Stimulated activated naive CD8-positive, alpha-beta T cell treated with anti-CD3 and anti-CD28 coated beads, Interleukin-15, amount 100 ng/mL, for 72 hours (primary cell): ENCODE measurements around the gene ESR1.

ENCODE experiments used
- ATAC-seq: fragments of 150-1000 bp; cut with Tn5 transposase; 2 replicates; pipeline ENCODE4 v1.10.0; 2021; ENCODE audit warnings: mild to moderate bottlenecking, moderate library complexity
- DNase-seq, 2 donors: peaks; one replicate each; pipeline ENCODE4 v3.0.0; 2021 to 2022
- H3K27ac Mint-ChIP-seq, 2 donors: one replicate each; pipeline ENCODE4 v1.8.0; 2022; ENCODE audit warnings: mild to moderate bottlenecking in 2 of 2, mixed read lengths in 2 of 2, moderate library complexity in 2 of 2
- H3K27me3 Mint-ChIP-seq: one replicate; pipeline ENCODE4 v1.8.0; 2022; ENCODE audit warnings: mixed read lengths
- H3K4me1 Mint-ChIP-seq: one replicate; pipeline ENCODE4 v1.8.0; 2022; ENCODE audit warnings: mild to moderate bottlenecking, mixed read lengths
- H3K4me3 Mint-ChIP-seq, 2 donors: one replicate each; pipeline ENCODE4 v1.8.0; 2022; ENCODE audit warnings: mild to moderate bottlenecking in 2 of 2, mixed read lengths in 2 of 2, moderate library complexity in 1 of 2
- H3K9me3 Mint-ChIP-seq, 2 donors: one replicate each; pipeline ENCODE4 v1.8.0; 2022; ENCODE audit warnings: mixed read lengths in 2 of 2

The ESR1 gene

DNA sequence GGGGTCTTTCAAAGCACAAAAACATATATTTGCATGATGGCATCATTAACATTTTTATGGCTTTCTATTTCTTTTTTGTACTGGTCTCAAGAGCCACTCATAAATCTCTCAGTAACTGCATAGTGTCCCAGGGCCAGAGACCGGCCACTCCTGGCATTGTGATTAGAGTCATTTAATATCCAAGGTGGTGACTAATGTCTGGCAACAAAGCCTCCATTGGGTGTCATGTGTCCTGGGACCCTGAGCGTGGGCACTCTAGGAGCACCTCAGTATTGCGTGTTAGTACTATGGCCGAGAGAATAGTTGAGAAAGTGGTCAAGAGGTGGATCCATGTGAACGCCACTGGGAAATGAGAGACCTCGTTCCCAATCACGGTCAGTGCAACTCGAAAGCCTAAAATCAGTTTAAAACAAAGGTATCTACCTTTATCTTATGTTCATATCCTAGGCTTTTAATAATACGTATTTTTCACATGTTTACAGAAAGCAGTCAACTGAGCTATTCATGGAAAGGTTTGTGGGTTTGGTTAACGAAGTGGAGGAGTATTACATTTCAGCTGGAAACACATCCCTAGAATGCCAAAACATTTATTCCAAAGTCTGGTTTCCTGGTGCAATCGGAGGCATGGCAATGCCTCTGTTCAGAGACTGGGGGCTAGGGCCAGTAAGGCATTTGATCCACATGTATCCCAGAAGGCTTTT lies 2.7 kb upstream of the ESR1 start:
- no peak overlapping the region for H3K27ac Mint-ChIP-seq
- H3K4me3 Mint-ChIP-seq = no peak overlapping the region
- peaks cover 21% of the 10 kb centered on the region for H3K4me1 Mint-ChIP-seq
- DNase-seq (no peak), ATAC-seq (no peak)
- H3K27me3 Mint-ChIP-seq = peaks cover 76% of the 10 kb centered on the region
- H3K9me3 Mint-ChIP-seq = peaks cover 0 to 7% of the 10 kb centered on the region in 2 donors

DNA sequence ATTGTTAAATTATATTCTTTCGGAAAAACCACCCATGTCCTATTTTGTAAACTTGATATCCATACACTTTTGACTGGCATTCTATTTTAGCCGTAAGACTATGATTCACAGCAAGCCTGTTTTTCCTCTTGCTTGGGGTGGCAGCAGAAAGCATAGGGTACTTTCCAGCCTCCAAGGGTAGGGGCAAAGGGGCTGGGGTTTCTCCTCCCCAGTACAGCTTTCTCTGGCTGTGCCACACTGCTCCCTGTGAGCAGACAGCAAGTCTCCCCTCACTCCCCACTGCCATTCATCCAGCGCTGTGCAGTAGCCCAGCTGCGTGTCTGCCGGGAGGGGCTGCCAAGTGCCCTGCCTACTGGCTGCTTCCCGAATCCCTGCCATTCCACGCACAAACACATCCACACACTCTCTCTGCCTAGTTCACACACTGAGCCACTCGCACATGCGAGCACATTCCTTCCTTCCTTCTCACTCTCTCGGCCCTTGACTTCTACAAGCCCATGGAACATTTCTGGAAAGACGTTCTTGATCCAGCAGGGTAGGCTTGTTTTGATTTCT lies 2.1 kb upstream of the ESR1 start:
- Mint-ChIP-seq H3K9me3 (peaks cover 0 to 7% of the 10 kb centered on the region in 2 donors), H3K4me1 (peaks cover 21% of the 10 kb centered on the region), H3K27me3 (peaks cover 76% of the 10 kb centered on the region), H3K4me3 (no peak overlapping the region), H3K27ac (no peak overlapping the region)
- ATAC-seq = no peak
- no peak for DNase-seq

DNA sequence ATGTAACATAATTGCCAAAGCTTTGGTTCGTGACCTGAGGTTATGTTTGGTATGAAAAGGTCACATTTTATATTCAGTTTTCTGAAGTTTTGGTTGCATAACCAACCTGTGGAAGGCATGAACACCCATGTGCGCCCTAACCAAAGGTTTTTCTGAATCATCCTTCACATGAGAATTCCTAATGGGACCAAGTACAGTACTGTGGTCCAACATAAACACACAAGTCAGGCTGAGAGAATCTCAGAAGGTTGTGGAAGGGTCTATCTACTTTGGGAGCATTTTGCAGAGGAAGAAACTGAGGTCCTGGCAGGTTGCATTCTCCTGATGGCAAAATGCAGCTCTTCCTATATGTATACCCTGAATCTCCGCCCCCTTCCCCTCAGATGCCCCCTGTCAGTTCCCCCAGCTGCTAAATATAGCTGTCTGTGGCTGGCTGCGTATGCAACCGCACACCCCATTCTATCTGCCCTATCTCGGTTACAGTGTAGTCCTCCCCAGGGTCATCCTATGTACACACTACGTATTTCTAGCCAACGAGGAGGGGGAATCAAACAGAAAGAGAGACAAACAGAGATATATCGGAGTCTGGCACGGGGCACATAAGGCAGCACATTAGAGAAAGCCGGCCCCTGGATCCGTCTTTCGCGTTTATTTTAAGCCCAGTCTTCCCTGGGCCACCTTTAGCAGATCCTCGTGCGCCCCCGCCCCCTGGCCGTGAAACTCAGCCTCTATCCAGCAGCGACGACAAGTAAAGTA lies 547 bp upstream of the ESR1 start:
- no peak for DNase-seq
- Mint-ChIP-seq H3K27me3 (peaks cover 84% of the 10 kb centered on the region), H3K27ac (no peak overlapping the region), H3K4me3 (peak overlapping the region; percentile 30 to 74), H3K9me3 (peaks cover 0 to 7% of the 10 kb centered on the region in 2 donors), H3K4me1 (peaks cover 21% of the 10 kb centered on the region)
- ATAC-seq = peak; percentile 38

DNA sequence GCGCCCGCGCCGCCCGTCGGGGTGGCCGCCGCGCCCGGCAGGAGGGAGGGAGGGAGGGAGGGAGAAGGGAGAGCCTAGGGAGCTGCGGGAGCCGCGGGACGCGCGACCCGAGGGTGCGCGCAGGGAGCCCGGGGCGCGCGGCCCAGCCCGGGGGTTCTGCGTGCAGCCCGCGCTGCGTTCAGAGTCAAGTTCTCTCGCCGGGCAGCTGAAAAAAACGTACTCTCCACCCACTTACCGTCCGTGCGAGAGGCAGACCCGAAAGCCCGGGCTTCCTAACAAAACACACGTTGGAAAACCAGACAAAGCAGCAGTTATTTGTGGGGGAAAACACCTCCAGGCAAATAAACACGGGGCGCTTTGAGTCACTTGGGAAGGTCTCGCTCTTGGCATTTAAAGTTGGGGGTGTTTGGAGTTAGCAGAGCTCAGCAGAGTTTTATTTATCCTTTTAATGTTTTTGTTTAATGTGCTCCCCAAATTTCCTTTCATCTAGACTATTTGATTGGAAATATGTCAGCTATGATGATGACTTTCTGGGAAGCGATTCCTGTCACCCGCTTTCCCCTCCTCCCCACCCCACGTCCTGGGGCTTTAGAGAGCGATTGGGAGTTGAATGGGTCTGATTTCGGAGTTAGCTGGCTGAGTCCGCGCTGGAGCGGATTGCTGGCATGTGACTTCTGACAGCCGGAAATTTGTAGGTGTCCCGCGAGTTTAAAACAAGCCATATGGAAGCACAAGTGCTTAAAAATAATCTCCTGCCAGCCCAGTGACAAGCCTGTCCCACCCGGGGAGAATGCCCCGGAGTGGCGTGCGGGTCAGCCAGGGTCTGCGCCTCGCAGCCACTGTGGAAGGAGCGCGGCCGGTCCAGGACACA lies 1.1 kb downstream of the ESR1 start:
- Mint-ChIP-seq H3K4me3 (peak overlapping the region; percentile 67 to 77), H3K27me3 (peaks cover 79% of the 10 kb centered on the region), H3K4me1 (peaks cover 21% of the 10 kb centered on the region), H3K27ac (no peak overlapping the region), H3K9me3 (peaks cover 0 to 1% of the 10 kb centered on the region in 2 donors)
- DNase-seq (no peak), ATAC-seq (peak; percentile 55)

DNA sequence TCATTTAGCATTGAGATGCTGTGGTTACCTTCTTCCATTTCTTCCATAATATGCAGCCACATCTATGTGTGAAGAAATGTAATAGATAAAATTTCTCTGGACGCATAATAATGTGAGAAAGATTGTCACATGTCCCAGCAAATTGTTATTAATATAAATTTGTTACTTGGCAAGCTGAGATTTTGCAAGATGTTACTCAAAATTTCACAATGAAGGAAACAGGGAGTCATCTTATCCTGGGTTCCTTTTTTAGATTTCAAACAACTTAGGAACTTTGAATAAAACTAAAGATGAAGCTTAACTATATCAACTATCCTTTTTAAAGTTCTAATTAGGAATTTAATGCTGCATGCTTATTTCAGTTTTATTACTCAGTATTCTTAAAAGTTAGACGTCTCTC lies 3.6 kb downstream of the ESR1 start:
- Mint-ChIP-seq H3K27me3 (peaks cover 57% of the 10 kb centered on the region), H3K4me1 (peaks cover 21% of the 10 kb centered on the region), H3K4me3 (no peak overlapping the region), H3K9me3 (no peaks in the 10 kb centered on the region), H3K27ac (no peak overlapping the region)
- DNase-seq = no peak
- no peak for ATAC-seq

DNA sequence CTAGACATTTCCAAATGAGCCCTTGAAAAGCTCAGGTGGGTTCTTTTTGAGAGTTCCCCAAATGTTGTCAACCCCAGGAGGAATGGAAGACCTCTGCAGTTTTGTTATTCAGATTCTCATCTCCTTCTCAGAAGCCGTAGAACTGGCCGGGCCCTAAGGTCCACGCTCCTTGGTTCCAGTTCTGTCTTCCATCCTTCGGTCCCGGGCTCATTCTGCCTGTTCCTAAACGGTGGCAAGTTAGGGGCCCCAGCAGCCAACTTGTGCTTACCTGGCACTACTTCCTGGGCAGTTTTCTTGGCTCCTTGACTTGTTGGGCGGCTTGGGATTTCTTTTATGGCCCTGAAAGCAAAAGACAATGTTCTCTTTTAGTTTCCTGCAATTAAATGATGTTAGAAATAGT lies 6.4 kb downstream of the ESR1 start:
- H3K9me3 Mint-ChIP-seq = no peaks in the 10 kb centered on the region
- ATAC-seq = no peak
- H3K4me1 Mint-ChIP-seq = no peaks in the 10 kb centered on the region
- no peak for DNase-seq
- H3K4me3 Mint-ChIP-seq = no peak overlapping the region
- H3K27me3 Mint-ChIP-seq = peaks cover 45% of the 10 kb centered on the region
- no peak overlapping the region for H3K27ac Mint-ChIP-seq

DNA sequence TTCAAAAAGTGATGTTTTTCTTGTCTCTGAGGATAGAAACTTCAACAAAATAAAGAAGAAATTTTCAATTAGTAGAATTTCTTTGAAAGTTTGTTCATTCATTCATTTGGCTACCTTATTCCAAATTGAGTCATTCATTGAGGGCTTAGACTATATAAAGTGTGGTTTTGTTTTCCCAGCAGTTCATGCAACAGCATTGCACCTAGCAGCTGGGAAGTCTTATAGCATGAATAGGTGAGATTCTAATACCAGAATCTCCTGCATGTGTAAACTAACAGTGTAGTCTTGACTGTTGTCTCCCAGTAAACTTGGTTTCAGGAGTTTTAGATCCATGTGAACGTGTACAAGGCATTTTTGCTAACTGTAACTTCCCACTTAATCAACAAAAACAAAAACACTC lies 7.1 kb downstream of the ESR1 start:
- Mint-ChIP-seq H3K9me3 (no peaks in the 10 kb centered on the region), H3K27me3 (peaks cover 38% of the 10 kb centered on the region), H3K4me1 (no peaks in the 10 kb centered on the region), H3K27ac (no peak overlapping the region), H3K4me3 (no peak overlapping the region)
- no peak for DNase-seq
- no peak for ATAC-seq

DNA sequence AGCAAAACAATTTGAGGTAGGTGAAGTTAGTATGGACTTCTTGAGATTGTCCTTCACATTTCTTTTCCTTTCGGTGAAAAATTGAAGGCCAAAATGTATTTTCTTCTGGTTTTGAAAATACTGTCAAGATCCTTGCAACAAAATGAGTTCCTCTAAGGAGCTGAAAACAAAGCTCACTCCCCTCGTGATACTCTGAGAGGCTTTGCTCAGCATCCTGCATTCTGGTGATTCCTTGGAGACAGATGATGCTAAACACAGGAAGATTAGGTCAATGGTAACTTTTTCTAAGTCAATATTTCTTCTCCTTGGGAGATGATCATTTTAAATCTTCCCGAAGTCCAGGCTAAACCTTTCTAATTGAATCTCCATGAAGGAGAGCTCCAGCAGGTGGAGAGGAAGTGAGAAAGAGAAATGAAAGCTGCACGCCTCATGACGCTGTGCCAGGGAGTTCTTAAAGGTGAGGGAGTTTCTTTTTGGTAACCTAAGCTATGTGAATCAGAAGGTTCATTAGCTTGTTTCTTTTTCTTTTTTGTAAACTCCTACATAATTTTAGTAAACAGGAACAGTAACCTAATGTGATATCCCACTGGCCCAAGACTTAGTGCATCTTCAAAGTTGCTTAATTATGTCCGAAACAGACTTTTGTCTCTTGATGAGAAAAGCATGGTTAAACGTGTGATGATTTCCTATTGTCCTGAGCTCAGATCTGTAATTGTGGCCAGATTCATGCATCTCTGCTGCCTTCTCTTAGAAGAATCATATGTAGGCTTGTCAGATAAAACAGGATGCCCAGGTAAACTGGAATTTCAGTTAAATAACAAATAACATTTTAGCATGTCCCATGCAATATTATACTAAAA lies 15.0 kb downstream of the ESR1 start:
- ATAC-seq (no peak), DNase-seq (no peak)
- Mint-ChIP-seq H3K4me3 (no peak overlapping the region), H3K27me3 (peaks cover 8% of the 10 kb centered on the region), H3K9me3 (no peaks in the 10 kb centered on the region), H3K27ac (no peak overlapping the region), H3K4me1 (no peaks in the 10 kb centered on the region)

DNA sequence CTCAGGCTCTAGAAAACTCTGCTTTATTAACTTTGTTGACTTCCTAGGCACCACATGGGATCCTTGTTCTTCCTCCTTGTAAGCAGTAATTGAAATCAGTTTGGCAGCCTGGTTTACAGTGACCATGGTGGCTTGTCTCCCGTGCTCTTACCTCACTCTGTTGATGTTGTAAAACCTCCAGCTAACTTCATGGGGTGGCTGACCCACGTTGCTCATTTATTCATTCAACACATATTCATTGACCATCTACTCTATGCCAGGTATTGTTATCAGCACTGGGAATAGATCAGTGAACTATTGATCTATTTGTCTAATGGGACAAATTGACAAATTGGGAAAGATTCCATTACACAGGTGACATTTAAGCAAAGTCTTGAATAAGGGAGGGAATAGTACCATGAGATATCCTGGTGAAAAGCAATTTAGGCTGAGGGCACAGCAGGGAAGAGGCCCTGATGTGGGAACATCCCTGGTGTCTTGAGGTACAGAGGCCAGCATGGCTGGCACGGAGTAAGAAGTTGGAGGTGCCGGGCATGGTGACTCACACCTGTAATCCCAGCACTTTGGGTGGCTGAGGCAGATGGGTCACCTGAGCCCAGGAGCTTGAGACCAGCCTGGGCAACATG lies 19.1 kb downstream of the ESR1 start:
- Mint-ChIP-seq H3K4me1 (no peaks in the 10 kb centered on the region), H3K4me3 (no peak overlapping the region)

DNA sequence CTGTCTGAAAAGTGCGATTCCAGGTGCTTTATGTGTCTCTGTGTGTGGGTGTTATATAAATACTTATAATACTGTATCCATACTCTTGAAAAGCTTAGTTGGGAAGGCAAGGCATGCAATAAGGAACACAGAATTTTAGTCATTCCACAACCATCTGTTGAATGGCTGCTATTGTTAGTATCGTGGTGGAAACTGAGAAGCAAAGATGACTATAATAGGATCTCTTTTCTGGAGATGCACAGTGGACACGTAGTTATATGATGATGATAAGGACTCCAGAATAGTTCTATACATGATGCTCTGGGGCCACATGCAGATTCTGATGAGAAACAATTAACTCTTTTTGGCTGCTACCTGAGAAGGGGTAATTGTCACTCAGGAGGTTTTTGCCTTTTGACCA lies 25.2 kb downstream of the ESR1 start:
- Mint-ChIP-seq H3K4me1 (no peaks in the 10 kb centered on the region), H3K4me3 (no peak overlapping the region), H3K27me3 (peaks cover 6% of the 10 kb centered on the region), H3K9me3 (no peaks in the 10 kb centered on the region), H3K27ac (no peak overlapping the region)
- DNase-seq = no peak
- no peak for ATAC-seq

More for the DNA sequence above, 19.1 kb downstream of the ESR1 start:
- ATAC-seq (no peak), DNase-seq (no peak)
- Mint-ChIP-seq H3K27ac (peak overlapping the region in 1 of 2 donors; percentile 3), H3K27me3 (no peaks in the 10 kb centered on the region), H3K9me3 (no peaks in the 10 kb centered on the region)

DNA sequence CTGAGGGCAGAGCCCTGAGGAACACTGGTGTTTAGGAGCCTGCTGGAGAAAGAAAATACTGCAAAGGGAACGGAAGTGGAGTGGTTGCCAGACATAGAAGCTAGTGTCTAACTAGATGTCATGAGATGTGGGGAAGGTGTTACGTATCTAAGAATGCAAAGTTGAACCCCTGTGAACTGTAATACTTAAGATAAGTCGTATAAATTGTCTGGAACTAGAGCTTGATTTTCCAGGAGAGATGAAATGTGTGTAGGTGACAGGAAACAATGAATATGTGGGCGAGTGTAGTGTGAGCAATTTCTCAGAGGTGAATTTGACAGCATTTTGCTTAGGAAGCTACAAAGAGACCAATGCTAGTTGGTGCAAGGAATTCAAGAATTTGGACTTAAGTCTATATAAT lies 27.9 kb downstream of the ESR1 start:
- DNase-seq (no peak), ATAC-seq (no peak)
- no peaks in the 10 kb centered on the region for H3K4me1 Mint-ChIP-seq
- peaks cover 6% of the 10 kb centered on the region for H3K27me3 Mint-ChIP-seq
- H3K9me3 Mint-ChIP-seq = no peaks in the 10 kb centered on the region
- no peak overlapping the region for H3K4me3 Mint-ChIP-seq
- H3K27ac Mint-ChIP-seq = no peak overlapping the region

DNA sequence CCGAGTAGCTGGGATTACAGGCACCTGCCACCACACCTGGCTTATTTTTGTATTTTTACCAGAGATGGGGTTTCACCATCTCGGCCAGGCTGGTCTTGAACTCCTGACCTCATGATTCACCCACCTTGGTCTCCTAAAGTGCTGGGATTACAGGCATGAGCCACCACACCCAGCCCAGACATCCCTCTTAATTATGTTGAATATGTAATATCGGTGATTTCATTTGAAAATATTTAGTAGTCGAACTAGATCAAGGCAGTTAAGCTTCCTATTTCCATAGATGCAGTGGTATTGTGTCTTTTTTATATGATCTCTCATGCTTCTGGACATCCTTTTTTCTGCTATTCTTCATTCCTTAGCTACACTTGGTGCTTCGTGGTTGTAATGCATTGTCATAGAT lies 29.7 kb downstream of the ESR1 start:
- H3K27ac Mint-ChIP-seq = no peak overlapping the region
- no peaks in the 10 kb centered on the region for H3K9me3 Mint-ChIP-seq
- no peak for DNase-seq
- ATAC-seq = no peak
- H3K4me1 Mint-ChIP-seq = no peaks in the 10 kb centered on the region
- no peak overlapping the region for H3K4me3 Mint-ChIP-seq
- peaks cover 6% of the 10 kb centered on the region for H3K27me3 Mint-ChIP-seq

DNA sequence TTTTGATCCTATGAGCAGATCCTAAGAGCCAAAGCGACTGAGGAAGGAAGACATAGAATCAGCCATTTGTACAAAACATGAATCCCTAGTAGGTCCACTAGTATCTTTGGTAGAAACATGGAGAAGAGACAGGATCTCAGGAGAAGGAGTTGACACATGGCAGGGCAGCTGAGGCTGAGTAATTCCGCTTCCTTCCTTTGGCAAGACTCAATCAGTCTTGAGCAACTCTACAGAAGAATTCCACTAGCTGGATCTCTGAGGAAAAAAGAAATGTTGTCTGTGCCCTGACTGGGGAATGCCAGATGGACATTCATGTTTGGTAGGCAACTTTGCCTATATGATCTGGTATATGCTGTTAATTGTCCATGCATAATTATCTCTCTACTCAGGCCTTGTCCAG lies 35.3 kb downstream of the ESR1 start:
- Mint-ChIP-seq H3K4me3 (no peak overlapping the region), H3K4me1 (no peaks in the 10 kb centered on the region), H3K27me3 (no peaks in the 10 kb centered on the region), H3K27ac (no peak overlapping the region), H3K9me3 (no peaks in the 10 kb centered on the region)
- ATAC-seq (no peak), DNase-seq (no peak)

DNA sequence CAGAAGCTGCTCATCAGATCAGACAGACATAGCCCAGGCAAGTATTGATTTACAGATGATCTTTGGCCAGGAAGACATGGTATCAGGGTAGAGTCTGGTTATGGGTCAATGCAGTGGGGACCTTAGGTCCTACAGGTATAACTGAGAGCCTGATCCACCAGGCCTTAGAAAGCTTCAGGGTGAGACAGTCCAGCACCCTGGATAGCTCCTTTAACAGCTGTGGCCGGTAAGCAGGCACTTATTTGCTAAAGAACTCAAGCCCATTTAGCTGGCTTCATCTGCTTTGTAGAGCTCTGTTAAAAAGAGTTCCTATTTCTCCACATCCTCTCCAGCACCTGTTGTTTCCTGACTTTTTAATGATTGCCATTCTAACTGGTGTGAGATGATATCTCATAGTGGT lies 39.6 kb downstream of the ESR1 start:
- Mint-ChIP-seq H3K4me1 (no peaks in the 10 kb centered on the region), H3K27me3 (no peaks in the 10 kb centered on the region), H3K4me3 (no peak overlapping the region), H3K9me3 (no peaks in the 10 kb centered on the region), H3K27ac (no peak overlapping the region)
- no peak for ATAC-seq
- no peak for DNase-seq
